CD14-positive monocyte (primary cell): ENCODE results near the gene CNBP. TPM values are rescaled to one million over a fixed set of nuclear protein-coding genes. Genes with fewer than 3 reads are reported as not detected.

ENCODE experiments used
- DNase-seq, 3 donors: peaks; one replicate each; pipeline ENCODE4 v3.0.0-alpha.2; 2011 to 2022
- H2AFZ ChIP-seq: 2 replicates; pipeline ENCODE4 v1.6.0; 2012; ENCODE audit warnings: mild to moderate bottlenecking, low read depth, low read length, inconsistent platforms; ENCODE audit not compliant: insufficient read depth, poor library complexity, severe bottlenecking
- H3K27ac ChIP-seq, 2 donors: 1 replicate in 1 of 2; 2 replicates in 1 of 2; pipeline ENCODE4 v1.5.1; 2012 to 2013; ENCODE audit warnings: low read length in 2 of 2, control low read depth in 1 of 2, inconsistent platforms in 1 of 2, low read depth in 1 of 2, mild to moderate bottlenecking in 1 of 2
- H3K27me3 ChIP-seq, 2 donors: one replicate each; pipeline versions ENCODE4 v1.6.0 to v1.6.1; 2011 to 2013; ENCODE audit warnings: low read length in 2 of 2; ENCODE audit not compliant: control insufficient read depth in 2 of 2, insufficient read depth in 2 of 2
- H3K36me3 ChIP-seq, 2 donors: replicated peaks in 1 of 2; 1 replicate in 1 of 2; 2 replicates in 1 of 2; pipeline versions ENCODE4 v1.5.1 to v1.6.1; 2012 to 2013; ENCODE audit warnings: low read length in 2 of 2, control low read depth in 1 of 2, inconsistent platforms in 1 of 2, mild to moderate bottlenecking in 1 of 2; ENCODE audit not compliant: insufficient read depth in 2 of 2, control insufficient read depth in 1 of 2
- H3K4me1 ChIP-seq, 2 donors: 1 replicate in 1 of 2; 2 replicates in 1 of 2; pipeline versions ENCODE4 v1.5.1 to v1.6.1; 2012 to 2013; ENCODE audit warnings: low read length in 2 of 2, control low read depth in 1 of 2, inconsistent platforms in 1 of 2, mild to moderate bottlenecking in 1 of 2, moderate library complexity in 1 of 2; ENCODE audit not compliant: insufficient read depth in 2 of 2, control insufficient read depth in 1 of 2
- H3K4me2 ChIP-seq: replicated peaks from 2 replicates; pipeline ENCODE3; 2012; ENCODE audit warnings: low read length, moderate library complexity, mild to moderate bottlenecking; ENCODE audit not compliant: poor library complexity, severe bottlenecking; ENCODE audit errors: extremely low read depth
- H3K4me3 ChIP-seq, 3 experiments: fragments of 200-600 bp in 1 of 3; sonication (generic) in 1 of 3; replicated peaks in 1 of 3; 1 replicate in 2 of 3; 2 replicates in 1 of 3; pipeline ENCODE4 v1.5.1; 2011 to 2013; ENCODE audit warnings: low read length in 3 of 3, mild to moderate bottlenecking in 3 of 3, control low read depth in 2 of 3, low read depth in 2 of 3, inconsistent platforms in 1 of 3, moderate library complexity in 1 of 3
- H3K79me2 ChIP-seq: 2 replicates; pipeline ENCODE4 v1.6.0; 2012; ENCODE audit warnings: mild to moderate bottlenecking, control low read depth, inconsistent platforms, low read length, moderate library complexity; ENCODE audit not compliant: insufficient read depth
- H3K9ac ChIP-seq: 2 replicates; pipeline ENCODE4 v1.6.0; 2017; ENCODE audit warnings: low read length, mild to moderate bottlenecking; ENCODE audit not compliant: insufficient read depth, poor library complexity, severe bottlenecking
- H3K9me3 ChIP-seq, 2 donors: replicated peaks in 1 of 2; 1 replicate in 1 of 2; 2 replicates in 1 of 2; pipeline versions ENCODE4 v1.5.1 to v1.6.1; 2012 to 2013; ENCODE audit warnings: low read length in 2 of 2, control low read depth in 1 of 2; ENCODE audit not compliant: control insufficient read depth in 1 of 2, insufficient read depth in 1 of 2
- H4K20me1 ChIP-seq: 2 replicates; pipeline ENCODE4 v1.6.0; 2012; ENCODE audit warnings: mild to moderate bottlenecking, low read length, control low read depth, moderate library complexity; ENCODE audit not compliant: insufficient read depth
- H3K27ac Mint-ChIP-seq, 7 donors: one replicate each; pipeline ENCODE4 v1.8.0; 2020; ENCODE audit warnings: mild to moderate bottlenecking in 7 of 7, mixed read lengths in 7 of 7, moderate library complexity in 6 of 7, inconsistent platforms in 2 of 7
- H3K27me3 Mint-ChIP-seq, 3 donors: one replicate each; pipeline ENCODE4 v1.8.0; 2021 to 2022; ENCODE audit warnings: low read depth in 3 of 3, mild to moderate bottlenecking in 3 of 3, mixed read lengths in 3 of 3, moderate library complexity in 3 of 3, inconsistent platforms in 1 of 3
- H3K36me3 Mint-ChIP-seq, 2 donors: one replicate each; pipeline ENCODE4 v1.8.0; 2020; ENCODE audit warnings: mixed read lengths in 2 of 2, inconsistent platforms in 1 of 2, mild to moderate bottlenecking in 1 of 2
- H3K4me1 Mint-ChIP-seq: one replicate; pipeline ENCODE4 v1.8.0; 2020; ENCODE audit warnings: mild to moderate bottlenecking, mixed read lengths
- H3K4me3 Mint-ChIP-seq, 2 donors: one replicate each; pipeline ENCODE4 v1.8.0; 2020; ENCODE audit warnings: mild to moderate bottlenecking in 2 of 2, mixed read lengths in 2 of 2, moderate library complexity in 1 of 2
- H3K9me3 Mint-ChIP-seq, 7 donors: one replicate each; pipeline ENCODE4 v1.8.0; 2020 to 2022; ENCODE audit warnings: mixed read lengths in 7 of 7, mild to moderate bottlenecking in 6 of 7, moderate library complexity in 6 of 7, inconsistent platforms in 2 of 7
- WGBS: methylation state at CpG from one replicate; pipeline ENCODE4 v1.1.5; 2013; ENCODE audit warnings: missing lambda C conversion rate; ENCODE audit not compliant: insufficient coverage; 5-methylcytosine and 5-hydroxymethylcytosine counted together
- intact Hi-C, 2 donors: fragments of 100-400 bp; cut with micrococcal nuclease; formaldehyde crosslinking; loops; one replicate each; pipeline versions ENCODE4 v1.15.0 to v1.15.1; 2023
- polyA plus RNA-seq, 3 donors: library from polyadenylated mRNA; depleted of rRNA in 1 of 3; unstranded in 2 of 3; stranded (reverse) in 1 of 3; fragments of 300-500 nt in 2 of 3; fragments of >200 nt in 1 of 3; fragmentation: Illumina TruSeq in 2 of 3; gene quantifications; 1 replicate in 2 of 3; 2 replicates in 1 of 3; pipeline ENCODE4 v1.2.3, GENCODE V29; 2012 to 2021
- TF ChIP-seq, protein P1 (sequence below): fragments of 200-600 bp; IDR thresholded peaks from one replicate; pipeline ENCODE4 v1.8.0; 2022; ENCODE audit warnings: antibody characterized with exemption, mild to moderate bottlenecking

CNBP gene
- polyA plus RNA-seq, 3 donors: 354 to 946 (median 845) TPM

DNA sequence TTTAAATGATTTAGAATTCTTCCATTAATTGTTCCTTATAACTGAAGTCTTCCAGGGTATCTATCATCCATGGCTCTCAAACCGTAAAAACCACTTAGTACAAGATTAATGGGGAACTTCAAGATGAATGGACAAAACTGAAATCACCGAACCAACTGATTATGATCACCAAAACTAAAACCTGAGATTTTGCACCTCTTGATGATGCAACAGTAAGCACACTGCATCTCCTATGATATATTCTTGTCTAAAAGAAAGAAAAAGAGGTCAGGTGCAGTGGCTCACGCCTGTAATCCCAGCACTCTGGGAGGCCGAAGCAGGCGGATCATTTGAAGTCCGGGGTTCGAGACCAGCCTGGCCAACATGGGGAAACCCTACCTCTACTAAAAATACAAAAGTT lies 19.2 kb downstream of the CNBP start:
- H3K36me3 ChIP-seq: peaks cover 34 to 37% of the 10 kb centered on the region in 2 donors
- peaks cover 49% of the 10 kb centered on the region for H4K20me1 ChIP-seq
- peak overlapping the region in 1 of 7 donors; percentile 81 for H3K27ac Mint-ChIP-seq
- TF ChIP-seq, protein P1, sequence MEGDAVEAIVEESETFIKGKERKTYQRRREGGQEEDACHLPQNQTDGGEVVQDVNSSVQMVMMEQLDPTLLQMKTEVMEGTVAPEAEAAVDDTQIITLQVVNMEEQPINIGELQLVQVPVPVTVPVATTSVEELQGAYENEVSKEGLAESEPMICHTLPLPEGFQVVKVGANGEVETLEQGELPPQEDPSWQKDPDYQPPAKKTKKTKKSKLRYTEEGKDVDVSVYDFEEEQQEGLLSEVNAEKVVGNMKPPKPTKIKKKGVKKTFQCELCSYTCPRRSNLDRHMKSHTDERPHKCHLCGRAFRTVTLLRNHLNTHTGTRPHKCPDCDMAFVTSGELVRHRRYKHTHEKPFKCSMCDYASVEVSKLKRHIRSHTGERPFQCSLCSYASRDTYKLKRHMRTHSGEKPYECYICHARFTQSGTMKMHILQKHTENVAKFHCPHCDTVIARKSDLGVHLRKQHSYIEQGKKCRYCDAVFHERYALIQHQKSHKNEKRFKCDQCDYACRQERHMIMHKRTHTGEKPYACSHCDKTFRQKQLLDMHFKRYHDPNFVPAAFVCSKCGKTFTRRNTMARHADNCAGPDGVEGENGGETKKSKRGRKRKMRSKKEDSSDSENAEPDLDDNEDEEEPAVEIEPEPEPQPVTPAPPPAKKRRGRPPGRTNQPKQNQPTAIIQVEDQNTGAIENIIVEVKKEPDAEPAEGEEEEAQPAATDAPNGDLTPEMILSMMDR: no peak
- H3K79me2 ChIP-seq: peaks cover 35% of the 10 kb centered on the region
- no peak overlapping the region for H2AFZ ChIP-seq
- peaks cover 22% of the 10 kb centered on the region for H3K4me1 Mint-ChIP-seq
- no peak overlapping the region for H3K4me2 ChIP-seq
- H3K27me3 ChIP-seq: no peaks in the 10 kb centered on the region
- no peak overlapping the region for H3K4me3 ChIP-seq
- no peak overlapping the region for H3K4me3 Mint-ChIP-seq
- H3K27ac ChIP-seq: peak overlapping the region in 1 of 2 donors; percentile 5
- no peaks in the 10 kb centered on the region for H3K9me3 ChIP-seq
- H3K4me1 ChIP-seq: peaks cover 26 to 30% of the 10 kb centered on the region in 2 donors
- DNase-seq: no peak
- intact Hi-C loops: no loop called here
- H3K36me3 Mint-ChIP-seq: peaks cover 30 to 44% of the 10 kb centered on the region in 2 donors
- WGBS: 100% methylated on average over 4 of the region's 7 CpGs
- H3K9me3 Mint-ChIP-seq: no peaks in the 10 kb centered on the region
- H3K9ac ChIP-seq: no peak overlapping the region
- peaks cover 0 to 2% (median 0%) of the 10 kb centered on the region in 3 donors for H3K27me3 Mint-ChIP-seq

DNA sequence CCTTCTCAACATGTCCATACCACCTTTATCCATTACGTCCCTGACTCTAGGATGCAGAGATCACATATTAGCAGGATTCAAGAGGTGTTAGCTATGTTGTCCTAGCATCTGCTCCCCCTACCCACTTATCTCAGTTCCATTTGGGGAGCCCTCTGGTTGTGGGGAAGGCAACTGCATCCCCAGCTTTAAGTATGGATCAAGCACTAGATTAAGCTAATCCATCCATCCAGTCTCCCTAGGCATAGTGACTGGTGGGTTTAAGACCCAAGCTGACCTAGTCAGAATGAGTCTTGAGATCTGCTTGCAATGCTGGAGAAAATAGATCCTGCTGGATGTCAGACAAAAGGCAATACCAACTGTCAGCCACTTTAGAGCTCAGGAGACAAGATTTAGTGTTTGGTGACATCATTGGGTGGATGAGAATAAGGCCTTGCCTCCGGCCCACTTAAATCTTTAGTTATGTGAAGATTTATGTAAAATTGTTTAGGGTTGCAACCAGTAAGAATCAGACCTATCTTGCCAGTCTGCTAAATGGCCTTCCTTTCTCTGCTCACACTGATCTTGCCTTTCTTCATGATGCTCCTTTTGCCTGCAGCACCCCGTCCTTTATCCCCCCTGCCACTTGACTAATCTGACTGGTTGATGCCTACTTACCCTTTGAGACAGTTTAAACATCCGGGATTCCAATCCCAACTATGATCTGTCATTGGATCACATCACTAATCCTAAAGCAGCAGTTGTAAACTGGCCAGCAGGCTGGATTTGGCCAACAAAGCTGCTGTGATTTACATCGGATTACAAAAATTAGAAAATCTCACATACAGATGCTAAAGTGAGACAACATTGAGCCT lies 20.7 kb downstream of the CNBP start:
- TF ChIP-seq, protein P1: no peak
- peak in 1 of 3 donors; percentile 7 for DNase-seq

More for the DNA sequence above, 20.7 kb downstream of the CNBP start:
- peak overlapping the region in 1 of 3 experiments; percentile 88 for H3K4me3 ChIP-seq
- H3K9me3 Mint-ChIP-seq: no peaks in the 10 kb centered on the region
- intact Hi-C loops: loop anchor here (2.0 kb wide), 2 partner anchors 20 to 86 kb away; partner anchors contain the start of genes CNBP (in 1 of the 2) and COPG1 (in 1 of the 2)
- peak overlapping the region in 6 of 7 donors; percentile 98 to 100 (median 100) for H3K27ac Mint-ChIP-seq
- H3K9ac ChIP-seq: no peak overlapping the region
- no peaks in the 10 kb centered on the region for H3K27me3 ChIP-seq
- no peaks in the 10 kb centered on the region for H3K9me3 ChIP-seq
- 94% methylated on average over 2 of the region's 5 CpGs for WGBS
- no peak overlapping the region for H2AFZ ChIP-seq
- peaks cover 35 to 39% of the 10 kb centered on the region in 2 donors for H3K36me3 Mint-ChIP-seq
- peaks cover 30% of the 10 kb centered on the region for H3K4me1 Mint-ChIP-seq
- H4K20me1 ChIP-seq: peaks cover 33% of the 10 kb centered on the region
- H3K4me1 ChIP-seq: peaks cover 30 to 33% of the 10 kb centered on the region in 2 donors
- peaks cover 44% of the 10 kb centered on the region for H3K79me2 ChIP-seq
- H3K4me2 ChIP-seq: peak overlapping the region; percentile 98
- peak overlapping the region in 1 of 2 donors; percentile 96 for H3K27ac ChIP-seq
- H3K27me3 Mint-ChIP-seq: peaks cover 0 to 2% (median 0%) of the 10 kb centered on the region in 3 donors
- no peak overlapping the region for H3K4me3 Mint-ChIP-seq
- H3K36me3 ChIP-seq: peaks cover 30 to 36% of the 10 kb centered on the region in 2 donors
